HCT116 (cell line): Measurements from ENCODE around the gene GCGR. TPM values are rescaled to one million over a fixed set of nuclear protein-coding genes. Genes with fewer than 3 reads are reported as not detected.

Source experiments
- ATAC-seq: fragments of 200-7000 bp; cut with Tn5 transposase; 2 replicates; pipeline ENCODE4 v1.9.1; 2020; ENCODE audit warnings: mild to moderate bottlenecking, moderate library complexity
- BruUV-seq: library from RNA; stranded (reverse); fragments of 400-500 nt; replicated peaks from 2 replicates; lab custom pipeline; 2021; lab: Mats Ljungman, UMichigan
- CTCF ChIA-PET: fragments of 300-600 bp; sonication (Branson Sonifier 250); formaldehyde crosslinking; loops from one replicate; lab custom pipeline; 2021; ENCODE audit warnings: antibody characterized with exemption; lab: Charles Lee
- POLR2A ChIA-PET: fragments of 300-600, 350-600 bp; sonication (Branson Sonifier 250); formaldehyde crosslinking; loops from one replicate; lab custom pipeline; 2021; ENCODE audit warnings: antibody characterized with exemption; lab: Charles Lee
- RAD21 ChIA-PET, 2 experiments: fragments of 300-600 bp; sonication (Branson Sonifier 250); formaldehyde crosslinking; loops; one replicate each; lab custom pipeline; 2023; ENCODE audit warnings: low total read pairs in 2 of 2; ENCODE audit not compliant: uncharacterized antibody in 2 of 2, unreplicated experiment in 2 of 2, low non-redundant PET in 1 of 2; lab: Charles Lee
- DNase-seq: peaks from one replicate; pipeline ENCODE4 v3.0.0-alpha.2; 2010; ENCODE audit warnings: low read depth, low spot score
- H2AFZ ChIP-seq: fragments of 200-600 bp; shearing (Covaris generic), sonication (generic); 2 replicates; pipeline ENCODE4 v1.6.1; 2017; ENCODE audit warnings: low read depth, mixed run types, mixed read lengths, antibody characterized with exemption, low read length; ENCODE audit not compliant: poor library complexity, severe bottlenecking
- H3K27ac ChIP-seq: 2 replicates; pipeline ENCODE4 v1.5.1; 2012; ENCODE audit warnings: low read depth, low read length
- H3K27me3 ChIP-seq: fragments of 200-600 bp; sonication (generic); 2 replicates; pipeline ENCODE4 v1.6.1; 2016; ENCODE audit warnings: mixed run types, low read length, mixed read lengths; ENCODE audit not compliant: insufficient read depth
- H3K36me3 ChIP-seq, 2 experiments: fragments of 200-500 bp in 1 of 2; fragments of 200-600 bp in 1 of 2; sonication (Bioruptor generic) in 1 of 2; sonication (generic) in 1 of 2; 2 replicates each; pipeline versions ENCODE4 v1.5.1 to v1.6.1; 2014 to 2016; ENCODE audit warnings: low read length in 2 of 2, inconsistent platforms in 1 of 2, mixed read lengths in 1 of 2, mixed run types in 1 of 2; ENCODE audit not compliant: insufficient read depth in 2 of 2, control insufficient read depth in 1 of 2
- H3K4me1 ChIP-seq, 2 experiments: fragments of 200-600 bp in 1 of 2; sonication (generic) in 1 of 2; 2 replicates each; pipeline versions ENCODE4 v1.5.1 to v1.6.1; 2012 to 2017; ENCODE audit warnings: low read length in 2 of 2, inconsistent platforms in 1 of 2, mild to moderate bottlenecking in 1 of 2, mixed read lengths in 1 of 2, mixed run types in 1 of 2, moderate library complexity in 1 of 2; ENCODE audit not compliant: insufficient read depth in 2 of 2, control insufficient read depth in 1 of 2
- H3K4me2 ChIP-seq: fragments of 200-600 bp; sonication (generic); 2 replicates; pipeline ENCODE4 v1.6.1; 2017; ENCODE audit warnings: mixed run types, low read length, mixed read lengths
- H3K4me3 ChIP-seq, 2 experiments: fragments of 200-600 bp in 1 of 2; sonication (generic) in 1 of 2; replicated peaks in 1 of 2; 2 replicates each; pipeline ENCODE4 v1.5.1; 2011 to 2016; ENCODE audit warnings: low read length in 2 of 2, control low read depth in 1 of 2, low read depth in 1 of 2, mild to moderate bottlenecking in 1 of 2, mixed read lengths in 1 of 2, mixed run types in 1 of 2
- H3K79me2 ChIP-seq: fragments of 200-600 bp; sonication (generic); 2 replicates; pipeline ENCODE4 v1.6.1; 2017; ENCODE audit warnings: mild to moderate bottlenecking, mixed run types, low read length, moderate library complexity, mixed read lengths; ENCODE audit not compliant: insufficient read depth
- H3K9ac ChIP-seq: fragments of 200-600 bp; sonication (generic); 2 replicates; pipeline ENCODE4 v1.6.1; 2016; ENCODE audit warnings: low read length, mixed read lengths
- H3K9me2 ChIP-seq: fragments of 200-600 bp; sonication (generic), shearing (Covaris generic); 2 replicates; pipeline ENCODE4 v1.6.1; 2017; ENCODE audit warnings: mixed run types, mild to moderate bottlenecking, moderate library complexity; ENCODE audit not compliant: insufficient read depth
- H3K9me3 ChIP-seq, 2 experiments: fragments of 200-500 bp in 1 of 2; fragments of 200-600 bp in 1 of 2; sonication (Bioruptor generic) in 1 of 2; sonication (generic) in 1 of 2; 2 replicates each; pipeline ENCODE4 v1.6.1; 2014 to 2017; ENCODE audit warnings: low read length in 2 of 2, mixed read lengths in 2 of 2, inconsistent platforms in 1 of 2, low read depth in 1 of 2, mild to moderate bottlenecking in 1 of 2, mixed run types in 1 of 2, moderate library complexity in 1 of 2; ENCODE audit not compliant: control insufficient read depth in 1 of 2, insufficient read depth in 1 of 2
- H4K20me1 ChIP-seq: fragments of 200-600 bp; sonication (generic), shearing (Covaris generic); 2 replicates; pipeline ENCODE4 v1.6.1; 2017; ENCODE audit warnings: mixed run types, mild to moderate bottlenecking, moderate library complexity; ENCODE audit not compliant: insufficient read depth
- CTCF ChIP-seq, 3 experiments: fragments of 200-600 bp in 1 of 3; sonication (generic) in 1 of 3; IDR thresholded peaks in 2 of 3; conservative IDR thresholded peaks in 1 of 3; 2 replicates each; pipeline ENCODE4 v1.5.1; 2012 to 2017; ENCODE audit warnings: low read depth in 2 of 3, low read length in 2 of 3, antibody characterized with exemption in 1 of 3, borderline replicate concordance in 1 of 3, control low read depth in 1 of 3, mild to moderate bottlenecking in 1 of 3, mixed read lengths in 1 of 3, mixed run types in 1 of 3, moderate library complexity in 1 of 3; ENCODE audit not compliant: insufficient read depth in 1 of 3
- POLR2A ChIP-seq: IDR thresholded peaks from 2 replicates; pipeline ENCODE4 v1.7.0; 2011; ENCODE audit warnings: borderline replicate concordance; ENCODE audit not compliant: insufficient read depth, insufficient read length; ENCODE audit errors: extremely low read depth
- POLR2AphosphoS5 ChIP-seq: IDR thresholded peaks from 2 replicates; pipeline ENCODE4 v1.6.1; 2011; ENCODE audit warnings: mild to moderate bottlenecking, low read depth, low read length, moderate library complexity
- SP1 ChIP-seq: IDR thresholded peaks from 2 replicates; pipeline ENCODE4 v1.6.1; 2012; ENCODE audit warnings: low read depth
- ZNF274 ChIP-seq: fragments of 200-500 bp; sonication (Bioruptor generic); IDR thresholded peaks from 2 replicates; pipeline ENCODE4 v1.6.1; 2014; ENCODE audit warnings: mild to moderate bottlenecking, low read depth, low read length, inconsistent platforms
- intact Hi-C: fragments of 100-400 bp; cut with micrococcal nuclease; formaldehyde crosslinking; loops from 2 replicates; pipeline ENCODE4 v1.10.0; 2022
- total RNA-seq: library from RNA; stranded (reverse); gene quantifications from one replicate; pipeline ENCODE4 v1.2.1, GENCODE V29; 2021; ENCODE audit not compliant: unreplicated experiment

The GCGR gene
- total RNA-seq, 1 experiment from 2014 or later = not detected

GRCh38 chr17:81854974-81855774 is 51.2 kb downstream of the GCGR start:
- Histone ChIP-seq H3K9ac (no peak overlapping the region), H3K4me3 (no peak overlapping the region)
- POLR2A ChIA-PET = interaction anchor here (0.6 to 1.3 kb wide), 4 partner anchors 8 to 123 kb away, joined by 3 to 5 read pairs (median 3); partner anchors contain the start of gene MCRIP1

More at GRCh38 chr17:81854974-81855774, 51.2 kb downstream of the GCGR start:
- no peak overlapping the region for H2AFZ ChIP-seq
- H3K79me2 ChIP-seq = peaks cover 99% of the 10 kb centered on the region
- ChIA-PET CTCF (interaction anchor here (1.2 to 1.5 kb wide), 3 partner anchors 33 to 180 kb away, joined by 3 to 5 read pairs (median 3); no protein-coding TSS in a partner anchor), RAD21 (interaction anchor here in 1 of 2 experiments (0.6 to 0.8 kb wide), 3 partner anchors 13 to 132 kb away, joined by 3 read pairs; no protein-coding TSS in a partner anchor)
- H3K36me3 ChIP-seq = peaks cover 70 to 76% of the 10 kb centered on the region in 2 experiments
- ATAC-seq (peak; percentile 61), DNase-seq (no peak)
- peaks cover 8 to 21% of the 10 kb centered on the region in 2 experiments for H3K4me1 ChIP-seq
- no peaks in the 10 kb centered on the region for H3K27me3 ChIP-seq
- H3K9me2 ChIP-seq = no peaks in the 10 kb centered on the region
- H4K20me1 ChIP-seq = peaks cover 6% of the 10 kb centered on the region; the same call in 1 of the 2 replicates
- TF ChIP-seq SP1 = no peak
- TF ChIP-seq ZNF274 = no peak
- TF ChIP-seq POLR2AphosphoS5 = peak; percentile 43; the same call in 1 of the 2 replicates
- TF ChIP-seq CTCF (IDR thresholded peaks at IDR 0.05 in 2 of 3, conservative IDR thresholded peaks at IDR 0.05 in 1 of 3; ENCODE audit: borderline replicate concordance in 1 of 3, insufficient read depth in 1 of 3, low read depth in 2 of 3, low read length in 2 of 3) = peak in 2 of 3 experiments; percentile 31 to 44; a peak in 4 of 6 replicates
- TF ChIP-seq POLR2A = no peak
- no TSS peak for BruUV-seq
- intact Hi-C loops = no loop called here
- H3K27ac ChIP-seq = no peak overlapping the region; the same call in 1 of the 2 replicates
- H3K9me3 ChIP-seq = no peaks in the 10 kb centered on the region
- no peak overlapping the region for H3K4me2 ChIP-seq
